Measurements from ENCODE around the gene DNAJC3.

Gene DNAJC3

DNA sequence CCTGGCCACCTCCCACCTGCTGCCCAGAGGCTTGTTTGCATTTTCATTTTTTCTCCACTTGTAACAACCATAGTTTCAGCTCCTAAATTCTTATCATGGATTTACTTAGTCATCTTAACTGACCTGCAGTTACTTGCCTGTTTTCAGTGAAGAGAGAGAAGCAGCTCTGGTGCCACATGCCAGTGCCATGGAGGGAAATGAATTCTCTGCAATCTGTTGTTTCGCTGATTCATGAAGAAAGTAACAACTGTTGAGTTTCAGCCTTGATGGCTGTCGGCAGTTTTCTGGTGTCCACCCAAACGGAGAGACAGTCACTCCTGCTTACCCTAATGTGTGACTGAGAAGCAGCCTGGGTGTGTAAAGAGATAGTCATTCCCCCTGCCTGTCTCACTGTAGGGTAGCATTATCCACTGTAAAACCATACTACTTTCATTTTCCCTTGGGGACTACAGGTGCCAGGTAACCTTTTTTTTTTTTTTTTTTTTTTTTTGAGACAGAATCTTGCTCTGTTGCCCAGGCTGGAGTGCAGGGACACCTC, 116.1 kb downstream of the DNAJC3 start:
- no peak overlapping the region for H3K4me3 ChIP-seq (ENCODE audit: low read length)
- DNase-seq (ENCODE audit: low read depth) = no peak
- TF ChIP-seq, protein P1, sequence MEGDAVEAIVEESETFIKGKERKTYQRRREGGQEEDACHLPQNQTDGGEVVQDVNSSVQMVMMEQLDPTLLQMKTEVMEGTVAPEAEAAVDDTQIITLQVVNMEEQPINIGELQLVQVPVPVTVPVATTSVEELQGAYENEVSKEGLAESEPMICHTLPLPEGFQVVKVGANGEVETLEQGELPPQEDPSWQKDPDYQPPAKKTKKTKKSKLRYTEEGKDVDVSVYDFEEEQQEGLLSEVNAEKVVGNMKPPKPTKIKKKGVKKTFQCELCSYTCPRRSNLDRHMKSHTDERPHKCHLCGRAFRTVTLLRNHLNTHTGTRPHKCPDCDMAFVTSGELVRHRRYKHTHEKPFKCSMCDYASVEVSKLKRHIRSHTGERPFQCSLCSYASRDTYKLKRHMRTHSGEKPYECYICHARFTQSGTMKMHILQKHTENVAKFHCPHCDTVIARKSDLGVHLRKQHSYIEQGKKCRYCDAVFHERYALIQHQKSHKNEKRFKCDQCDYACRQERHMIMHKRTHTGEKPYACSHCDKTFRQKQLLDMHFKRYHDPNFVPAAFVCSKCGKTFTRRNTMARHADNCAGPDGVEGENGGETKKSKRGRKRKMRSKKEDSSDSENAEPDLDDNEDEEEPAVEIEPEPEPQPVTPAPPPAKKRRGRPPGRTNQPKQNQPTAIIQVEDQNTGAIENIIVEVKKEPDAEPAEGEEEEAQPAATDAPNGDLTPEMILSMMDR (conservative IDR thresholded peaks at IDR 0.05; ENCODE audit: low read length) = no peak

DNA sequence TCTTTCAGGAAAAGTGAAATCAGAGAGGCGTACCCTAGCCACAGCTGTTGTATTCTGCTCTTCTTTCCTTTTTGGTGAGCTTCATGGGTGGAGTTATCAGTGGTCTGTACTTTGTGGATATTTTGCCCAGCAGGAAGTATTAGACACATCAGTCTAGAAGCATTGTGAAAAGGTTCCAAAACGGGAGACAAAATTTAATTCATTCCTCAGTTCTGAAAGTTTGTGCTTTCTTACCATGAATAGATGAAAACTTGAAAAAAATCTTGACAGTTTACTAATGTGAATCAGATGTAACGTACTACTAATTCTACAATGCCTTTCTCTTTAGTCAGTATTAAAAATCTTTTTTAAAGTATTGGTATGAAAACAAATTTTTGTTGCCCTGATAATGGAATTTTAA, 116.8 kb downstream of the DNAJC3 start:
- TF ChIP-seq, protein P1 (conservative IDR thresholded peaks at IDR 0.05; ENCODE audit: low read length) = no peak
- DNase-seq (ENCODE audit: low read depth) = peak; percentile 66

DNA sequence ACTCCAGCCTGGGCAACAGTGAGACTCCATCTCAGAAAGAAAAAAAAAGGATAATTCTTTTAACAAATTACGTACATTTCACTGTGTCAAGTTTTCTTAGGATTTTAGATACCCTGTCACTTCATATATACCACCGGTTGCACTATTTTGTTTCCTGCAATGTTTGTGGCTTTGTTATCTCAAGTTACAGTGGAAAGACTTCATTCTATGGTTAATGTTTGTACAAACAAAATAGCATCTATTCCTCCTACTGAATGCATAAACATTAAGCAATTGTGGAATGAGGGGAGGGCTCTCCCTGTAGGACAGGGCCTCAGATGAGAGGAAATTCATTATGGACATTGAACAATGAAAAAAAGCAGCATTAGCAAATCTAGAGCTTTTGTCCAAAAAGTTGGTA, 120.1 kb downstream of the DNAJC3 start:
- TF ChIP-seq, protein P1 (conservative IDR thresholded peaks at IDR 0.05; ENCODE audit: low read length) = no peak
- no peak for DNase-seq (ENCODE audit: low read depth)
- H3K4me3 ChIP-seq (ENCODE audit: low read length) = no peak overlapping the region

More for the DNA sequence above, 116.8 kb downstream of the DNAJC3 start:
- no peak overlapping the region for H3K4me3 ChIP-seq (ENCODE audit: low read length)

GRCh38 chr13:95800436-95800835, 123.5 kb downstream of the DNAJC3 start:
- no peak for DNase-seq (ENCODE audit: low read depth)
- H3K4me3 ChIP-seq (ENCODE audit: low read length) = no peak overlapping the region
- TF ChIP-seq, protein P1 (conservative IDR thresholded peaks at IDR 0.05; ENCODE audit: low read length) = no peak

DNA sequence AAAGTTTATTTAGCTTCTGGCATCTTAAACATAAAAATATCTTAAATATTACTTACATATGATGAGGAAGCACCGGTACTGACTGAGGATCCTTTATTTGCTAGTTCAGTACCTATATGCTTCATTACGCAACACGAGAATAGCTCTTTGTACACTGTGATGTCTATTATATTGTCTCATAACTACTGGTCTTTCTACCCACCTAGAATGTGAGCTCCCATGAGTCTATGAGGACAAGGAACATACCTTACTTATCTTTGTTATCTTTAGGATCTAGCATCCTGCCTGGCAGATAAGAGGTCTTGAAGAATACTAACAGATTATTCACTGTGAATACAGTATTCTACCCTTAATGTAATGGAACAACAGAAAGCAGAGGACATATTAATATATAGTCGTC, 124.9 kb downstream of the DNAJC3 start:
- no peak for DNase-seq (ENCODE audit: low read depth)
- H3K4me3 ChIP-seq (ENCODE audit: low read length) = no peak overlapping the region
- TF ChIP-seq, protein P1 (conservative IDR thresholded peaks at IDR 0.05; ENCODE audit: low read length) = no peak

DNA sequence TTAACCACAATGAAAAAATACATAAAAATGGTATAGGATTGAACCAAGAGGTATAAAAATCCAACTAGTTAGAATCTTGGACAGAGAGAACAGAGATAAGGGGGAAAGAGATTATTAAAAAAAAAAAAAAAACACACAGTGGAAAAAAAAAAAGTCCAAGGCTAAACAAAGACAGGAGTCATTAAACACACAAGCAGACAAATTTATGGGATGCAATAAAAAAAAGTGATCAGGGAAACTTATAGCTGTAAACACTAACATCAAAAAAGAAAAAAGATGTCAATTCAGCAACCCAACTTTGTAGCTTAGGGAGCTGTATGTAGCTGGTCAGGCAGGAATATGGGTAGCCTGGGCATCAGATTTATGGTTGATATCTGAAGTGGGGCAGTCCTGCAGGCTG, 129.0 kb downstream of the DNAJC3 start:
- no peak overlapping the region for H3K4me3 ChIP-seq (ENCODE audit: low read length)
- no peak for DNase-seq (ENCODE audit: low read depth)
- TF ChIP-seq, protein P1 (conservative IDR thresholded peaks at IDR 0.05; ENCODE audit: low read length) = no peak

DNA sequence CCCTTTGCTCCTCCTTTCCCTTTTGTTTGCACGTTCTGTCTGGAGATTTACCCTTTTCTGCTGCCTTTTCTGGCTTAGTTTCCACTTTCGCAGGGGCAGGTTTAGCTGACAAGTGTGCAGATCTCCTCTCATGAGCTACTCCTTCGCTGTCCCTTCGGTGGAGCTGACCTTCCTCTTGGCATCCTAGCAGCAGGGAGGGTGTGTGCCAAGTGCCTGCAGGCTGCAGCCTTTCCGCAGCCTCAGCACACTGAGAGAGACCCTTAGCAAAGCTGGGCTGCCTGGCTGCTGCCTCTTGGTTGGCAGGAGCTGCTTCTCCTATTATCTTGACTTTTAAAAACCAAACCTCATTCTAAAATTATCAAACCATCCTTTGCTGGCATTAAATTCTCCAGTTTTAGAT, 132.5 kb downstream of the DNAJC3 start:
- no peak overlapping the region for H3K4me3 ChIP-seq (ENCODE audit: low read length)
- TF ChIP-seq, protein P1 (conservative IDR thresholded peaks at IDR 0.05; ENCODE audit: low read length) = no peak
- DNase-seq (ENCODE audit: low read depth) = no peak

Data from AG10803 (cell line).